ENCODE results near the gene TBC1D4. TPM values are rescaled to one million over a fixed set of nuclear protein-coding genes. Genes with fewer than 3 reads are reported as not detected.

Gene TBC1D4
- total RNA-seq, 2 experiments from 2014 or later: 37.4 to 42.0 TPM

DNA sequence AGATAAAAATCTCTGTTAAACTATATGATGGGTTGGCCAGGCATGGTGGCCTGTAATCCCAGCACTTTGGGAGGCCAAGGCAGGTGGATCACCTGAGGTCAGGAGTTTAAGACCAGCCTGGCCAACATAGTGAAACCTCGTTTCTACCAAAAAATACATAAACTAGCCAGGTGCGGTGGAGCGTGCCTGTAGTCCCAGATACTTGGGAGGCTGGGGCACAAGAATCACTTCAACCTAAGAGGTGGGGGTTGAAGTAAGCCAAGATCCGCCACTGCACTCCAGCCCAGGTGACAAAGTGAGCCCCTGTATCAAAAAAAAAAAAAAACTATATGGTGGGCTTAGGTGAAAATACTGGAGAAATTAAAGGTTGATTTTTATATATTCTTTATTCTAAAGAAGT lies 11.3 kb downstream of the TBC1D4 start:
- no peaks in the 10 kb centered on the region for H3K9me3 Mint-ChIP-seq
- peaks cover 16% of the 10 kb centered on the region for H3K27me3 Mint-ChIP-seq

DNA sequence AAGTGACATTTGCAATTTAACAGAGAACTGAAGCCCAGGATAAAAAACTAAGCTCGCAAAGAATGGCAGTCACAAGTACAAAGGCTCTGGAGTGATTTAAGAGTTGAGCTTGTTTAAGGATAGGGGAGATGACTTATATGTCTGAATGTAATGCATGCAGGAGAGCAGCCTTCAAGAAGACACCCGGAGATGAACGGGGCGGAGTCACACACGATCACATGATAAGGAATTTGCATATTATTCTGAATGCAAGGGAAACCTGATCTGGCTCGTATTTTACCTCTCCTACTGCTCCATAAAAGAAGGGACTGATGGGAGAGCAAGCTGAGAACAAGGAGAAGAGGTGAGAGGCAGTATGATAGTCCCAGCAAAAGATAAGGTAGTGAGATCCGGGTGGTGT lies 12.9 kb downstream of the TBC1D4 start:
- ChIA-PET CTCF (no interaction called here), POLR2A (no interaction called here)

More for the DNA sequence above, 11.3 kb downstream of the TBC1D4 start:
- no peaks in the 10 kb centered on the region for H3K36me3 ChIP-seq (ENCODE audit: insufficient read depth, low read length)
- ChIA-PET CTCF (no interaction called here), POLR2A (no interaction called here)
- H3K27me3 ChIP-seq (ENCODE audit: control insufficient read depth in 1 of 2, insufficient read depth in 2 of 2, low read length in 2 of 2): peaks cover 0 to 3% of the 10 kb centered on the region in 2 experiments
- no peaks in the 10 kb centered on the region for H3K4me1 ChIP-seq (ENCODE audit: insufficient read depth, low read length)
- Mint-ChIP-seq H3K4me3 (no peak overlapping the region), H3K27ac (no peak overlapping the region), H3K4me1 (ENCODE audit: low read depth) (no peaks in the 10 kb centered on the region), H3K36me3 (ENCODE audit: low read depth) (no peaks in the 10 kb centered on the region)
- TF ChIP-seq CTCF (IDR thresholded peaks at IDR 0.05): no peak
- no peak overlapping the region for H3K27ac ChIP-seq (ENCODE audit: low read depth in 1 of 2, low read length in 2 of 2)
- H3K4me3 ChIP-seq (ENCODE audit: low read length): no peak overlapping the region
- ATAC-seq (ENCODE audit: poor library complexity) (no peak), DNase-seq (no peak)
- intact Hi-C loops (cut with DNase I, micrococcal nuclease): no loop called here
- H3K9me3 ChIP-seq (ENCODE audit: control insufficient read depth in 1 of 2, insufficient read depth in 1 of 2, low read length in 2 of 2): no peaks in the 10 kb centered on the region

DNA sequence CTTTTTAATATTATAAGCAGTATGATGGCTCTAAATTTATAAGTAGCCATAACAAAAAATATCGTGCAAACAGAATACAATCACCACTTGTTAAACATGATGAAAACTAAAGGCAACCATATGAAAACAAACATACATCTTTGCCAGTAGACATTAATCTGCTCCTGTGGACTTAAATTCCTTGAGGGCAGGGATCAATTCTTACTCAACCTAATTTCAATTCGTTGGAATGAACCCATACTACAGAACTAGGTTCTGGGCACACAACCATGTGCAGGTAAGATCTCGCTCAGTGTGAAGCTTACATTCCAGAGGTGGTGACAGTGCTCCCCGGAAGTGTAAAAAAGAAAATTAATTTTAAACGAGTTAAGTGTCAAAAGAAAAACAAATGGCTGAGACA lies 13.4 kb downstream of the TBC1D4 start:
- H3K27ac Mint-ChIP-seq: no peak overlapping the region
- H3K4me1 Mint-ChIP-seq (ENCODE audit: low read depth): no peaks in the 10 kb centered on the region
- CTCF ChIA-PET: interaction anchor here (0.6 kb wide), 1 partner anchor 14 kb away, joined by 3 read pairs; no protein-coding TSS in a partner anchor
- H3K9me3 Mint-ChIP-seq: no peaks in the 10 kb centered on the region
- no peak for ATAC-seq (ENCODE audit: poor library complexity)
- POLR2A ChIA-PET: no interaction called here
- TF ChIP-seq CTCF (IDR thresholded peaks at IDR 0.05): no peak
- Histone ChIP-seq H3K27me3 (ENCODE audit: control insufficient read depth in 1 of 2, insufficient read depth in 2 of 2, low read length in 2 of 2) (peaks cover 0 to 3% of the 10 kb centered on the region in 2 experiments), H3K9me3 (ENCODE audit: control insufficient read depth in 1 of 2, insufficient read depth in 1 of 2, low read length in 2 of 2) (no peaks in the 10 kb centered on the region), H3K36me3 (ENCODE audit: insufficient read depth, low read length) (no peaks in the 10 kb centered on the region), H3K27ac (ENCODE audit: low read depth in 1 of 2, low read length in 2 of 2) (no peak overlapping the region), H3K4me1 (ENCODE audit: insufficient read depth, low read length) (no peaks in the 10 kb centered on the region), H3K4me3 (ENCODE audit: low read length) (no peak overlapping the region)
- intact Hi-C loops (cut with DNase I, micrococcal nuclease): no loop called here
- H3K36me3 Mint-ChIP-seq (ENCODE audit: low read depth): no peaks in the 10 kb centered on the region
- H3K4me3 Mint-ChIP-seq: no peak overlapping the region
- H3K27me3 Mint-ChIP-seq: peaks cover 28% of the 10 kb centered on the region
- no peak for DNase-seq

More for the DNA sequence above, 12.9 kb downstream of the TBC1D4 start:
- DNase-seq (no peak), ATAC-seq (ENCODE audit: poor library complexity) (no peak)
- Mint-ChIP-seq H3K4me3 (no peak overlapping the region), H3K27me3 (peaks cover 28% of the 10 kb centered on the region), H3K27ac (no peak overlapping the region), H3K4me1 (ENCODE audit: low read depth) (no peaks in the 10 kb centered on the region), H3K9me3 (no peaks in the 10 kb centered on the region), H3K36me3 (ENCODE audit: low read depth) (no peaks in the 10 kb centered on the region)
- intact Hi-C loops (cut with DNase I, micrococcal nuclease): no loop called here
- H3K27ac ChIP-seq (ENCODE audit: low read depth in 1 of 2, low read length in 2 of 2): no peak overlapping the region
- no peaks in the 10 kb centered on the region for H3K4me1 ChIP-seq (ENCODE audit: insufficient read depth, low read length)
- TF ChIP-seq CTCF (IDR thresholded peaks at IDR 0.05): no peak
- no peak overlapping the region for H3K4me3 ChIP-seq (ENCODE audit: low read length)
- no peaks in the 10 kb centered on the region for H3K9me3 ChIP-seq (ENCODE audit: control insufficient read depth in 1 of 2, insufficient read depth in 1 of 2, low read length in 2 of 2)
- no peaks in the 10 kb centered on the region for H3K36me3 ChIP-seq (ENCODE audit: insufficient read depth, low read length)
- peaks cover 0 to 3% of the 10 kb centered on the region in 2 experiments for H3K27me3 ChIP-seq (ENCODE audit: control insufficient read depth in 1 of 2, insufficient read depth in 2 of 2, low read length in 2 of 2)

Data from CD4-positive, alpha-beta T cell (primary cell).